HG02610 (cell line): ENCODE results near the gene NF2.

Experiments
- ATAC-seq: cut with Tn5 transposase; IDR thresholded peaks from one replicate; pipeline ENCODE4 v1.9.1; 2021; ENCODE audit warnings: mild to moderate bottlenecking, moderate library complexity; ENCODE audit not compliant: unreplicated experiment

Gene NF2

DNA sequence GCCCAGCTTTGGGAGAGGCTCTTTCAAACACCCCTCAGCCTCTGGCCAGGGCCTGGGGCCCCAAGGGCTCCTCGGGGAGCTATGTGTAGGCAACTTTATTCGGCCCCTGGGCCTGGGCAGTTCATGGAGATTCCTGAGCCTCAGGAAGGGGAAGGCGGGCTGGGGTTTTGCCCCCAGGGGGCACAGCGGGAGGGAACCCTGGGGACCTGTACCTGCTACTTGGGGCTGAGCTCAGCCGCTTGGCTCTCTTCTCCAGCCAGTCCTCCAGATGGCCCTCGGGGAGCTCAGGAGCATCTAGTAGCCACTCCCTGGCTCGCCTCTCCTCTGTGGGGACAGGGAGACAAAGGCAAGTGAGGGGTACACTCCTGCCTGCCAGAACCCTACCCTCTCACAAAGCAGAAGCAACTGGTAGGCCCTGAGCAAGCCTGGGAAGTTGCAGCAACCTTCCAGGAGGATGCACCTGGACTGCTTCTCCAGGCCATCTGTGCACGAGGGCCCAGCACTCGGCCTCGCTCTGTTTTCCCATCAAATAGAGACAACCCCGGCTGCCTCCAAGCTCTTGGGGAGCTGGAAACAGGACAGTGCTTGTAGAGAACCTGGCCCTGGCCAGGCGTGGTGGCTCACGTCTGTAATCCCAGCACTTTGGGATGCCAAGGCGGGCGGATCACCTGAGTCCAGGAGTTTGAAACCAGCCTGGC, 134.8 kb downstream of the NF2 start:
- ATAC-seq, result no peak

DNA sequence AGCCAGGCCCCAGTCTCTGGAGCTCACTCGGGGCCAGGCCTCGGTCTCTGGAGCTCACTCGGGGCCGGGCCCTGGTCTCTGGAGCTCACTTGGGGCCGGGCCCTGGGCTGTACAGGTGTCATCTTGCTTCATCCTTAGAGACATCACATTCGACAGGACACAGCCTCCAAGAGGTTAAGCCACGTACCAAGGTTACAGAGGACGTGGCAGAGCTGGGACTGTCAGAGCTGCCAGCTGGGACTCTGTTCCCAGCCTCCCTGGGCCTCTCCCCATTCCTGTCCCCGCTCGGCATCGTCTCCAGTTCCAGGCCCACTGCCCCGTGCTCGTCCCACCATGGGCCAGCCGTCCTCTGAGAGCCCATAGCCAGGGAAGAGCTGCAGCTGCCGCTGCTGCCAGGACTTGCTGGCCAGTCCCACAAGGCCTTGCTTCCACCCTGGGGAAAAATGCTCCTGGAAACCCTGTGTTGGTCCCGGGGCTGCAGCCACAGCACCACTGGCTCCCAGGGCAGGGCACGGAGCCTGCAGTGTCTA, 136.0 kb downstream of the NF2 start:
- no peak for ATAC-seq

DNA sequence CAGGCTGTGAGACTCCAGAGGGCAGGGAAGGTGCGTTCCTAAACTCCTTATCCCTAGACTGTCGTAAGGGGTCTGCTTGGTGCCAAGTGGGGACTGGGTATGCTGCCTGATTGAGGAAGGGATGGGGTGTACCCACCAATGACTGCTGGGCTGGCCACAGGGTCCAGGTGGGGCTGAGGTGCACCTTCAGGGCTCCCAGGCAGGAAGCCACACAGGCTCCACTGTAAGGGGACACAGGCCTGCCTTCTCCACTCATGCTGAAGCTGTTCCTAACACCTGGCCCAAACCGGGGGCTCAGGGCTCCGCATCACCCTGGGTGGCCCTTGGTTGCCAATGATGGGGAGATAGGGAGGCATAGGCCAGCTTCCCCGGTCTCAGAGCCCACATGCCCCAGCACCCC, 136.8 kb downstream of the NF2 start:
- ATAC-seq, result no peak

DNA sequence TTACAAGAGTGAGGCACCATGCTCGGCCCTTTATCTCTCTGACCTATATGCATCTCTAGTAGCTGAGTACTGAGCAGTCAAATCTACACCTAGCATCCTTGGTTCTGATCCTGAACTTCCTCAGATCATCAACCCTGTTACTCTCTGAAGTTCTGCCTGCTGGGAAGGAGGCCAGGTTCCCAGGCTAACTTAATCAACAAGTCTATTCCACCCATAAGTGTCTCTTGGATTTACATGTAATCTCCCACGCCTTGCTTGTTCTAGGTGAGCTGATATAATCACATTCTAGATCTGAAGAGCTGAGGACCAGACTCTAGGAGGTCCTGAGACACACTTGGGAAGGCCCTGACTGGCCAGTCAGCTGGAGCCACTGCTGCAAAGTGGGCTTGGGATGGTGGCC, 138.5 kb downstream of the NF2 start:
- ATAC-seq, result no peak

DNA sequence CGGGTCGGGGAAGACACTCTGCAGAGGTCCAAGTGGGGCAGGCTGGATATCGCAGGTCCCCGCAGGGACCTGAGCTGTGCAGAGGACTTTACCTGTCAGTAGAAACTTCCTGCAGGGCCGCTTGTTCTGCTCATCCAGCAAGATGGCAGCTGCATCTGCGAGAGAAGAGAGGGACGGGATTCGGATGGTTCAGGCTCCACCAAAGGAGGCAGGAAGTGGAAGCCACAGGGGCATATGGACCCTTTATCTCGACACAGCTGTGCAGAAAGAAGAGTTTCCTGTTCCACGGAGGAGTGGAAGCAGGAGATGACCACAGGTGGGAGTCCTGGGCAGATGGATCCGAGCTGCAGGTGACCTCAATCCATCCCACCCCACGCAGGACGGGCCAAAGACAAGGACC, 138.9 kb downstream of the NF2 start:
- ATAC-seq, result no peak

DNA sequence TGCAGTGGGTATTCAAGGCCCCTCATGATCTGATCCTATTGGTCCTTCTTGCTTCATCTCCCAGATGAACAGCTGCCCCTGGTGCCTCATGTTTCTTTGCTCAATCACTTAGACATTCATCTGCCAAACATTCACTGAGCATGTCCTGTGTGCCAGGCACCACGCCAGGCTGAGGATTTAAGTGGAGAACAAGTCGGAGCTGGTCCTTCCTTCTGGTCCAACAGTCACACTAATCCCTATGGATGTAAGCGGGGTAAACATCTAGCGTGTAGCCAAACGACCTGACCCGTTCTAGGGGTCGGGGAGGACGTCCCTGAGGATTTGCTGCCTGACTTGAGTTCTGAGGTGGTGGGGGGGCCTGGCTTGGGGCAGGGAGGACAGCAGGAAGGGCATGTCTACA, 141.5 kb downstream of the NF2 start:
- no peak for ATAC-seq

DNA sequence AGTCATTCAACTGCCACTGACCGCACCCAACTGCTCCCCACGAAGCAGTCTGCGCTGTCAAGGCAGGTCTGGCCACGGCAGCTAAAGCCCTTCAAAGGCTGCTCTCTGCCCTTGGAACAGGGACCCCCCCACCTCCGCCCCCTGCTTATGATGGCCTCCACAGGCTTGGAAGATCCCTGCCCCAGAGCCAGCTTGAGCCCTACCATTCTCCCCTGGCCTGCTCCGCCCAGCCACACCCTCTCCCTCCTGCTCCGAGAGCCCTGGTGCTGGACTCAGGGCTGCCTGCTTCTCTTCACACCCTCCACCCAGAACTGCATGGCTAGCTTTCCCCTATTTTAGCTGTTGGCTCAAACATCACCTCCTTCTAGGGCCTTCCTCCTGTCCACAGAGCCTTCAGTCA, 144.4 kb downstream of the NF2 start:
- ATAC-seq, result no peak
